Suppressor macrophage treated with lipopolysaccharide for 4 hours (primary cell): ENCODE results near the gene CSMD2.
"Not testable (repeated sequence)": the region's sequence is repeated elsewhere in the genome, so short reads cannot be mapped to it uniquely, and the experiment has no call there.

Source experiments
- DNase-seq: peaks from one replicate; pipeline ENCODE4 v3.0.0-alpha.2; 2020

Gene CSMD2

GRCh38 chr1:34050709-34051485 is 114.1 kb downstream of the CSMD2 start:
- no peak for DNase-seq

DNA sequence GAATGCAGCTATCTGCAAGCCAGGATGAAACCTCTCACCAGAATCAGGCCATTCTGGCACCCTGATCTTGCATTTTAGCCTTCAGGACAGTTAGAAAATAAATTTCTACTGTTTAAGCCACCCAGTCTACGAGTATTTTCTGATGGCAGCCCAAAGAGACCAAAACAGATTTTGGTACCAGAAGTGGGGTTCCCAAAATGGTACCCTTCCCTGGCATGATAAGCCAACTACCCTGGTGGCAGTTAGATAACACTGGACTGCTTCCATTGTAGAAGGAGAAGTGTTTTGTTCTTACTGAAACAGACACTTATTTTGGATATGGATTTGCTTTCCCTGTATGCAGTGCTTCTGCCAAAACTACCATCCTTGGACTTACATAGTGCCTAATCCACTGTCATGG is 115.0 kb downstream of the CSMD2 start:
- DNase-seq, result no peak

DNA sequence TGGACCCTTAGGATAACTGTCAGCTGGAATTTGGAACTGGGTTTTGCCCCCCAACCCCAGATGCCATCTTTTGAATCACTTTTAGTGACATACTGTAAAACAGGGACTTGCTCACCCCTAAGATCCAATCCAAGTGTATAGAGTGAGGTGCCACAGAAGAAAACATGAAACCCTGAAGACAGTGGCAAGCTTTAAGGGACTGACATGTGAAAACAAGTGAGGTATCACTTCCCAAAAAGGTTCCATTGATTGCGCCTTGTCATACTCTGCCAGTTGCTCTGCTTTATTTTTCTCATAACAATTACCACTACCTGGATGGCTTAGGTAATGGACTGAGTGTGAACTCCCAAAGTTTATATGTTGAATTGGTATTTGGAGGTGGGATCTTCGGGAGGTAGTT is 115.6 kb downstream of the CSMD2 start:
- no peak for DNase-seq

DNA sequence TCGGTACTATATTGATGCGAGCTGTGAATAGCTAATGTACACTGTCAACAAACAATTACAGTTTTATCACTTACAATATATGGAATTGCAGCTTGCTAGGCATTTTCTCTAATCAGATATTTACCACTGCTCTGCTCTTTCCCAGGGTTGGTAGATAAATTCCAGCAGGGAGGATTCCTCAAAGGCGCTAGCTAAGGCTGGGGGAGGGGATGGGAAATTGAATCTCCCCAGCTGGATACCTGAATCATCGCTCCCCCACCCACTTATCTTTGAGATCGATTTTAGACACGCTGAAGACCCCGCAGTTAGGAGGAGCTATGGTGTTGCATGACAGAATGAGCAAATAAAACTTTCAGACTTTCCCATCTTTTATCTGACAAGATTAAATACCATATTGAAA is 127.2 kb downstream of the CSMD2 start:
- DNase-seq, result no peak

DNA sequence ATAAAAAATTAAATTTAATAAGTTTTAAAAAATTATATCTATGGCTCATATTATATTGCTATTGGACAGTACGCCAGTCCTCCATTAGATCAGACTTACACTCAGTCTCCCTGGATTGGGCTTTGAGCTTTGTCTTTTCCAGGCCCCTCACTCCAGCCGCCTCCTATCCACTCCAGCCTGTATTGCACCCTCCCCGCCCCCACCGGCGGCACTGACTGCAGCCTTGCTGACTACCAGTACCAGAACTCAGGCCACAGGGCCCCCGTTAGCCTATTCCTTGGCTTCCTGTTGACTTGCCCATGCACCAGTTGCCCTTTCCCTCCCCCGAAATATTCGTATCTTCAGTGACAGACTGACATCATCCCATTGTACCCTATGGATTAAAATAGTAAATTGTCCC is 127.9 kb downstream of the CSMD2 start:
- no peak for DNase-seq

- DNase-seq, result no peak
Observed at GRCh38 chr1:34034036-34034435, 131.0 kb downstream of the CSMD2 start.

DNA sequence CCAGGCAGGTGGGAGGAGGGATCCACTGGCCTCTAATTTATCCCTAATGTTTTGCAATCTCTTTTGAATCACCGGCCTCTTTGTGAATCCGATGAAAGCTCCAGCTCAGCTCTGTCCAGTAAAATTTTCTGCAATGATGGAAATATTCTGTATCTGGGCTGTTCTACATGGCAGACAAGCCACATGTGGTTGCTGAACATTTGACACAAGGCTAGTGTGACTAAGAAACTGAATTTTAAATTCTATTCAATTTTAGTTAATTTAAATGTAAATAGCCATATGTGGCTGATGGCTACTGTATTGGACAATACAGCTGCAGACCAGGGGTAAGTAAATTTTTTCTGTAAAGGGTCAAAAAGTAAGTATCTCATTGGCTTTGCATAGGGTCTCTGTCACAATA is 135.1 kb downstream of the CSMD2 start:
- DNase-seq, result no peak

GRCh38 chr1:34029515-34029914 is 135.5 kb downstream of the CSMD2 start:
- DNase-seq, result no peak

DNA sequence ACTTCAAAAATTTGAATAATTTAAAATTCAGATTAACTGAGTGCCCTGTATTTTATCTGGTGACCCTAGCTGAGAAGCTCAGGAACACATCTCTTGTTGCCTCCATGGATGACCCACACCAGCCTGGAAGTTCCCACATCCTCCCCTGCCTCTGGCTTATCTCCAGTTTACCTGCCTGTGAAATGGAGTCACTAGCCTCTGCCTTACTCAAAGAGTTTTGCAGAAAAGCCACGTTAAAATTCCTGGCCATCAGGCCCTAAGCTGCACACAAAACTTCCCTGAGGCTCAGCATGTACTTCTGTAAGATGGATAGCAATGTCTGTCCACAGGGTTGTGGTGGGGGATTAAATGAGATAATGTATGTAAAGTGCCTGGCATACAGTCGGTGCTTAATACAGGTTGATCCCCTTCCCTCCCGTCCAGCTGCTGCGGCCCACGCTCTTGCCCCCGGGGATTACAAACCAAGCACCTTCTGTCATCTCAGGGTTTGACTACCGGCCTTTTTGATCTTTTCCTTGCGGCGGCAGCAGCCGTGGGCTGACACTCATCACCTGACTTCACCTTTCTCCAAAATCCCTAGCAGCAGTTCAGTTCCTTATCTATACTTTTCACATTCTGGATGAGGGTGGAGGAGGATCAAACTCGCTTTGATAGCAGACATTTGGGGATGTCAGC is 136.5 kb downstream of the CSMD2 start:
- DNase-seq, result no peak

DNA sequence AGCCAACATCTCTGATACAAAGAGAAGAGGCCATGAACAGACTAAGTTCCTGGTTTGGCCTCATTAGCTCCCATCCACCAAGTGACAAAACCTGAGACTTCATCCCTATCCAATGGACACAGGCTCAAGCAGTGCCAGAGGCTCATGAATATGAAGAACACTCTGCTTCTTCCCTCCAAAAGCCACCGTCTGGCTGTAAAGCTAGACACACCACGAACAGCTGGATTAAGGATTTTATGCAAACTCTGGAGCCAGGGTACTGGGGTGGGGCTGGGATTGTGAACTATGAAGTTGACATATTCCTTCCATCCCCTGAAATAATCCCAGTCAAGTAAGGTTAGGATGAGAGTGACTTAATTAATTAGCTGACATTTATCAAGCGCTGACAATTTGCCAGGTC is 139.4 kb downstream of the CSMD2 start:
- DNase-seq, result no peak

- no peak for DNase-seq
Observed at GRCh38 chr1:34024485-34024884, 140.5 kb downstream of the CSMD2 start.

GRCh38 chr1:34019741-34020552 is 145.1 kb downstream of the CSMD2 start:
- no peak for DNase-seq

GRCh38 chr1:34018285-34018684 is 146.7 kb downstream of the CSMD2 start:
- no peak for DNase-seq

GRCh38 chr1:34016281-34016680 is 148.7 kb downstream of the CSMD2 start:
- DNase-seq, result not testable (repeated sequence)

DNA sequence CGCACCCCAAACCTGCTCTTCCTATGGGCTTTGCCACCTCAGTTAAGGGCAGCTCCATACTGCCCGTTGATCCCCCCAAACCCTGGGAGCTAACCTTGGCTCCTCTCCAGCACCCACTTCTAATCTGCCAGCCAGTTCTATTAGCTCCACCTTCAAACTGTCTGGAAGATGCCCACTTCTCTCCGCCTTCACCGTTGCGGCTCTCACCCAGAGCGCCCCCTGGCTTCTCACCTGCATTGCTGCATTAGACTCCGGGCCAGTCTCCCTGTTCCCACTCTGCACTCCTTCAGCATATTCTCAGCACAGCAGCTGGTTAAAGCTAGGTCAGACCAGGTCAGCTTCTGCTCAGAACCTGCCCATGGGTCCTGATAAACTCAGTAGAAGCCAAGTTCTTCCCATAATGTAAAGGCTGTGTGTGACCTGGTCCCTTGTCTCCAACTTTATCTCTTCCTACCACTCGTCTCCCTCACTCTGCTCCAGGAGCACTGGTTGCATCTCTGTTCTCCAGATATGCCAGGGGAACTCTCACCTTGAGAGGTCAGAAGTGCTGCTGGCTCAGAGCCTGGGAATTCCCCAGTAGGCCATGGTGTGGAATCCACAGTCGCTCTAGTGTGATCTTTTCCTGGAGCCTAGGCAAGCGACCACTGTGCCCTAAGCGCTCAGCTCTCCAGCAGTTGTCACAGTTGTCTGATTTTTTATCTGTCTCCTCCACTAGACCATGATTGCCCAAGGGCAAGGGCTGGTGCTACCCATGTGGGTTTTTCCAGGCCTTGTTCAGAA is 150.9 kb downstream of the CSMD2 start:
- DNase-seq, result peak; percentile 9

GRCh38 chr1:34013136-34013535 is 151.9 kb downstream of the CSMD2 start:
- DNase-seq, result no peak

GRCh38 chr1:34009340-34009985 is 155.6 kb downstream of the CSMD2 start:
- no peak for DNase-seq

- no peak for DNase-seq
Observed at GRCh38 chr1:34007760-34008159, 157.3 kb downstream of the CSMD2 start.

GRCh38 chr1:34005309-34005708 is 159.7 kb downstream of the CSMD2 start:
- DNase-seq, result no peak

DNA sequence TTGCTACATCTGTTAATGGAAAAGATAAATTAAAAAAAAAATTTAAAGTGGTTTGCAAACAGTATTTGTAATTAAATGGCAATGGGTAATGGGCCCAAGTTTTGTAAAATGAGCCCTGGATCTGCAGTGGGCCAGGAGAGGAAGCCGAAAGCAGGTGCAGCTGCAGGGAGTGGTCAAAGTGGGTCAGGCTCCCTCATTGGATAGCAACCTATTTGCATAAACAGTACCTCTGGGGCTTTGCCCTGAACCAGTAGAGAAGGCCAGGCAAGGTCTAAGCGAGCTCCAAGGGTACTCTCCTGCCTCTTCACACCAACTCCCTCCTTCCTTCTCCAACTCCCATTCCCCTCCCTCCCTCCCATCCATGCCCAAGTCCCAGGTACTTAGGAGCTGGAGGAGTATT is 162.2 kb downstream of the CSMD2 start:
- no peak for DNase-seq

GRCh38 chr1:33997127-33998036 is 167.6 kb downstream of the CSMD2 start:
- no peak for DNase-seq
